Immature natural killer cell (primary cell): Measurements from ENCODE around the gene GPX4. TPM values are rescaled to one million over a fixed set of nuclear protein-coding genes. Genes with fewer than 3 reads are reported as not detected.

ENCODE experiments used
- DNase-seq, 3 donors: peaks; one replicate each; pipeline ENCODE4 v3.0.0; 2022; ENCODE audit warnings: mixed read lengths in 1 of 3
- H3K27ac Mint-ChIP-seq, 6 donors: one replicate each; pipeline ENCODE4 v1.8.0; 2020; ENCODE audit warnings: mixed read lengths in 6 of 6, mild to moderate bottlenecking in 5 of 6, inconsistent platforms in 4 of 6, moderate library complexity in 3 of 6
- H3K27me3 Mint-ChIP-seq, 3 donors: one replicate each; pipeline ENCODE4 v1.8.0; 2020 to 2021; ENCODE audit warnings: low read depth in 3 of 3, mild to moderate bottlenecking in 3 of 3, mixed read lengths in 3 of 3, moderate library complexity in 3 of 3, inconsistent platforms in 1 of 3
- H3K36me3 Mint-ChIP-seq, 3 donors: one replicate each; pipeline ENCODE4 v1.8.0; 2020; ENCODE audit warnings: mixed read lengths in 3 of 3, inconsistent platforms in 2 of 3, mild to moderate bottlenecking in 2 of 3
- H3K4me1 Mint-ChIP-seq, 2 donors: one replicate each; pipeline ENCODE4 v1.8.0; 2020; ENCODE audit warnings: inconsistent platforms in 2 of 2, mild to moderate bottlenecking in 2 of 2, mixed read lengths in 2 of 2, moderate library complexity in 1 of 2
- H3K4me3 Mint-ChIP-seq, 5 donors: one replicate each; pipeline ENCODE4 v1.8.0; 2020; ENCODE audit warnings: mild to moderate bottlenecking in 5 of 5, mixed read lengths in 5 of 5, inconsistent platforms in 3 of 5, moderate library complexity in 3 of 5
- H3K9me3 Mint-ChIP-seq, 6 donors: one replicate each; pipeline ENCODE4 v1.8.0; 2020; ENCODE audit warnings: mild to moderate bottlenecking in 6 of 6, mixed read lengths in 6 of 6, inconsistent platforms in 4 of 6, moderate library complexity in 3 of 6
- polyA plus RNA-seq, 3 donors: library from polyadenylated mRNA; unstranded; fragments of 300-500 nt; fragmentation: Illumina TruSeq; gene quantifications; one replicate each; pipeline ENCODE4 v1.2.3, GENCODE V29; 2021

Gene GPX4
- polyA plus RNA-seq, 3 donors from 2014 or later, result 225 to 320 (median 280) TPM

GRCh38 chr19:1073063-1073955 lies 30.5 kb upstream of the GPX4 start:
- Mint-ChIP-seq H3K4me1 (peaks cover 56 to 62% of the 10 kb centered on the region in 2 donors), H3K27me3 (peaks cover 27 to 62% (median 29%) of the 10 kb centered on the region in 3 donors), H3K4me3 (peak overlapping the region in 4 of 5 donors; percentile 7 to 26 (median 20)), H3K36me3 (peaks cover 19 to 30% (median 25%) of the 10 kb centered on the region in 3 donors), H3K9me3 (no peaks in the 10 kb centered on the region), H3K27ac (peak overlapping the region in 4 of 6 donors; percentile 55 to 84 (median 77))
- no peak for DNase-seq

- Mint-ChIP-seq H3K36me3 (peaks cover 16 to 25% (median 20%) of the 10 kb centered on the region in 3 donors), H3K27ac (peak overlapping the region in 3 of 6 donors; percentile 80 to 84 (median 81)), H3K9me3 (no peaks in the 10 kb centered on the region), H3K4me3 (peak overlapping the region in 3 of 5 donors; percentile 32 to 53 (median 50)), H3K27me3 (peaks cover 23 to 56% (median 23%) of the 10 kb centered on the region in 3 donors), H3K4me1 (peaks cover 50 to 60% of the 10 kb centered on the region in 2 donors)
- DNase-seq, result no peak
Observed at GRCh38 chr19:1073956-1074517, 29.8 kb upstream of the GPX4 start.

GRCh38 chr19:1074544-1075283 lies 29.1 kb upstream of the GPX4 start:
- Mint-ChIP-seq H3K4me3 (peak overlapping the region in 4 of 5 donors; percentile 44 to 71 (median 60)), H3K36me3 (peaks cover 12 to 22% (median 17%) of the 10 kb centered on the region in 3 donors), H3K27me3 (peaks cover 22 to 52% (median 22%) of the 10 kb centered on the region in 3 donors), H3K9me3 (no peaks in the 10 kb centered on the region), H3K27ac (peak overlapping the region; percentile 90 to 97 (median 96)), H3K4me1 (peaks cover 43 to 54% of the 10 kb centered on the region in 2 donors)
- DNase-seq, result peak; percentile 85 to 90 (median 89)

- H3K4me3 Mint-ChIP-seq, result peak overlapping the region; percentile 52 to 79 (median 71)
- H3K27ac Mint-ChIP-seq, result peak overlapping the region; percentile 90 to 97 (median 96)
- no peaks in the 10 kb centered on the region for H3K9me3 Mint-ChIP-seq
- peaks cover 39 to 53% of the 10 kb centered on the region in 2 donors for H3K4me1 Mint-ChIP-seq
- peaks cover 12 to 22% (median 17%) of the 10 kb centered on the region in 3 donors for H3K36me3 Mint-ChIP-seq
- H3K27me3 Mint-ChIP-seq, result peaks cover 20 to 52% (median 22%) of the 10 kb centered on the region in 3 donors
- DNase-seq, result no peak
Observed at GRCh38 chr19:1076046-1076386, 27.8 kb upstream of the GPX4 start.

- H3K27ac Mint-ChIP-seq, result peak overlapping the region; percentile 93 to 97 (median 96)
- DNase-seq, result peak; percentile 92 to 93 (median 92)
- H3K4me1 Mint-ChIP-seq, result peaks cover 34 to 51% of the 10 kb centered on the region in 2 donors
- peaks cover 18 to 51% (median 22%) of the 10 kb centered on the region in 3 donors for H3K27me3 Mint-ChIP-seq
- no peaks in the 10 kb centered on the region for H3K9me3 Mint-ChIP-seq
- peaks cover 12 to 18% (median 14%) of the 10 kb centered on the region in 3 donors for H3K36me3 Mint-ChIP-seq
- peak overlapping the region; percentile 76 to 86 (median 79) for H3K4me3 Mint-ChIP-seq
Observed at GRCh38 chr19:1076951-1077350, 26.8 kb upstream of the GPX4 start.

- peaks cover 17 to 35% (median 17%) of the 10 kb centered on the region in 3 donors for H3K27me3 Mint-ChIP-seq
- H3K4me3 Mint-ChIP-seq, result no peak overlapping the region
- no peak overlapping the region for H3K27ac Mint-ChIP-seq
- H3K9me3 Mint-ChIP-seq, result no peaks in the 10 kb centered on the region
- peaks cover 21 to 39% of the 10 kb centered on the region in 2 donors for H3K4me1 Mint-ChIP-seq
- no peak for DNase-seq
- H3K36me3 Mint-ChIP-seq, result peaks cover 13 to 15% (median 13%) of the 10 kb centered on the region in 3 donors
Observed at GRCh38 chr19:1079566-1080111, 24.2 kb upstream of the GPX4 start.

GRCh38 chr19:1080360-1081161 lies 23.2 kb upstream of the GPX4 start:
- Mint-ChIP-seq H3K36me3 (peaks cover 11 to 22% (median 17%) of the 10 kb centered on the region in 3 donors), H3K4me1 (peaks cover 24 to 41% of the 10 kb centered on the region in 2 donors), H3K4me3 (no peak overlapping the region), H3K27ac (peak overlapping the region in 1 of 6 donors; percentile 57), H3K9me3 (no peaks in the 10 kb centered on the region), H3K27me3 (peaks cover 12 to 33% (median 15%) of the 10 kb centered on the region in 3 donors)
- no peak for DNase-seq

- Mint-ChIP-seq H3K4me1 (peaks cover 14 to 33% of the 10 kb centered on the region in 2 donors), H3K4me3 (no peak overlapping the region), H3K27me3 (peaks cover 8 to 26% (median 11%) of the 10 kb centered on the region in 3 donors), H3K27ac (peak overlapping the region in 1 of 6 donors; percentile 57), H3K36me3 (peaks cover 5 to 16% (median 11%) of the 10 kb centered on the region in 3 donors), H3K9me3 (no peaks in the 10 kb centered on the region)
- DNase-seq, result no peak
Observed at GRCh38 chr19:1081301-1082164, 22.3 kb upstream of the GPX4 start.

- DNase-seq, result no peak
- H3K9me3 Mint-ChIP-seq, result no peaks in the 10 kb centered on the region
- H3K4me3 Mint-ChIP-seq, result no peak overlapping the region
- peaks cover 0 to 11% (median 7%) of the 10 kb centered on the region in 3 donors for H3K36me3 Mint-ChIP-seq
- peaks cover 3 to 19% (median 3%) of the 10 kb centered on the region in 3 donors for H3K27me3 Mint-ChIP-seq
- H3K4me1 Mint-ChIP-seq, result peaks cover 8 to 28% of the 10 kb centered on the region in 2 donors
- H3K27ac Mint-ChIP-seq, result peak overlapping the region in 1 of 6 donors; percentile 11
Observed at GRCh38 chr19:1082165-1082927, 21.4 kb upstream of the GPX4 start.

- DNase-seq, result no peak
- H3K27me3 Mint-ChIP-seq, result peaks cover 6 to 21% (median 10%) of the 10 kb centered on the region in 3 donors
- no peak overlapping the region for H3K4me3 Mint-ChIP-seq
- peaks cover 4 to 16% (median 11%) of the 10 kb centered on the region in 3 donors for H3K36me3 Mint-ChIP-seq
- H3K27ac Mint-ChIP-seq, result peak overlapping the region in 1 of 6 donors; percentile 53
- H3K4me1 Mint-ChIP-seq, result peaks cover 16 to 29% of the 10 kb centered on the region in 2 donors
- no peaks in the 10 kb centered on the region for H3K9me3 Mint-ChIP-seq
Observed at GRCh38 chr19:1082928-1083816, 20.6 kb upstream of the GPX4 start.
